Kidney (tissue), 14 donors: ENCODE measurements around the gene EGFLAM. TPM values are rescaled to one million over a fixed set of nuclear protein-coding genes. Genes with fewer than 3 reads are reported as not detected.

Experiments used
- DNase-seq, 5 donors: peaks; one replicate each; pipeline ENCODE4 v3.0.0-alpha.2; 2013 to 2020
- FAIRE-seq: peaks from 2 replicates; lab custom pipeline; 2012; peaks lifted over from hg19 to GRCh38; lab: Jason Lieb, UNC
- H3K27ac ChIP-seq, 2 donors: one replicate each; pipeline ENCODE4 v1.7.0; 2013; ENCODE audit warnings: low read depth in 2 of 2, low read length in 2 of 2, inconsistent platforms in 1 of 2
- H3K27me3 ChIP-seq: one replicate; pipeline ENCODE4 v1.7.1; 2013; ENCODE audit warnings: low read length, inconsistent platforms; ENCODE audit not compliant: control insufficient read depth, insufficient read depth
- H3K36me3 ChIP-seq, 3 donors: one replicate each; pipeline versions ENCODE4 v1.7.0 to v1.7.1; 2013; ENCODE audit warnings: low read length in 3 of 3, control low read depth in 1 of 3, inconsistent platforms in 1 of 3; ENCODE audit not compliant: insufficient read depth in 3 of 3, control insufficient read depth in 2 of 3
- H3K4me1 ChIP-seq, 3 donors: one replicate each; pipeline versions ENCODE4 v1.7.0 to v1.7.1; 2013; ENCODE audit warnings: low read length in 3 of 3, inconsistent platforms in 1 of 3, low read depth in 1 of 3; ENCODE audit not compliant: control insufficient read depth in 2 of 3, insufficient read depth in 2 of 3
- H3K4me3 ChIP-seq, 3 donors: one replicate each; pipeline versions ENCODE4 v1.7.0 to v1.8.1; 2013; ENCODE audit warnings: low read length in 3 of 3, control low read depth in 1 of 3, inconsistent platforms in 1 of 3
- H3K9ac ChIP-seq, 3 donors: one replicate each; pipeline versions ENCODE4 v1.7.0 to v1.7.1; 2013; ENCODE audit warnings: low read length in 3 of 3, control low read depth in 1 of 3, inconsistent platforms in 1 of 3
- H3K9me3 ChIP-seq, 3 donors: one replicate each; pipeline versions ENCODE4 v1.7.0 to v1.7.1; 2013; ENCODE audit warnings: low read length in 3 of 3, control low read depth in 1 of 3, inconsistent platforms in 1 of 3; ENCODE audit not compliant: control insufficient read depth in 2 of 3, insufficient read depth in 1 of 3
- CTCF ChIP-seq: IDR thresholded peaks from 3 replicates; pipeline ENCODE4 v1.5.1; 2012; ENCODE audit warnings: mild to moderate bottlenecking, moderate library complexity, borderline replicate concordance; ENCODE audit not compliant: insufficient read depth; ENCODE audit errors: extremely low read depth
- intact Hi-C: fragments of 100-400 bp; cut with DNase I; formaldehyde crosslinking; loops from one replicate; pipeline ENCODE4 v1.11.1; 2022
- polyA plus RNA-seq: library from polyadenylated mRNA; stranded (reverse); fragments of 350-450 nt; fragmentation: Illumina TruSeq; extraction: RNeasy Lipid Tissue Mini Kit (QIAGEN cat#74804); gene quantifications from one replicate; pipeline ENCODE4 v1.2.3, GENCODE V29; 2014; ENCODE audit warnings: low read depth, low replicate concordance; ENCODE audit not compliant: insufficient read depth
- total RNA-seq: library from RNA; stranded (reverse); fragmentation: NEBNext Ultra II Directional; extraction: Animal tissue kit (Norgen Biotek cat#: 25700); gene quantifications from one replicate; pipeline ENCODE4 v1.2.1, GENCODE V29; 2021
- donor health status: control.
- donor health status: control.
- donor health status: control.
- donor health status: control.
- donor health status: control.
- donor health status: DM: yes; HTN: yes; CAD: no.
- donor health status: Normal renal cell carcinoma (clear cell type).

EGFLAM gene
- total and polyA plus RNA-seq, 2 donors from 2014 or later, result 5.1 to 5.9 TPM

- DNase-seq (no peak), FAIRE-seq (no peak)
- no peak for TF ChIP-seq CTCF
- no peak overlapping the region for H3K4me3 ChIP-seq
- H3K36me3 ChIP-seq, result no peaks in the 10 kb centered on the region
- H3K9ac ChIP-seq, result no peak overlapping the region
- peaks cover 0 to 9% (median 0%) of the 10 kb centered on the region in 3 donors for H3K9me3 ChIP-seq
- no peak overlapping the region for H3K27ac ChIP-seq
- intact Hi-C loops, result no loop called here
- no peaks in the 10 kb centered on the region for H3K4me1 ChIP-seq
- H3K27me3 ChIP-seq, result no peaks in the 10 kb centered on the region
Measured at GRCh38 chr5:38299585-38299984, 41.2 kb downstream of the EGFLAM start.

GRCh38 chr5:38305148-38305547, 46.8 kb downstream of the EGFLAM start:
- FAIRE-seq (no peak), DNase-seq (no peak)
- no peaks in the 10 kb centered on the region for H3K27me3 ChIP-seq
- no peak for TF ChIP-seq CTCF
- H3K4me1 ChIP-seq, result no peaks in the 10 kb centered on the region
- H3K4me3 ChIP-seq, result no peak overlapping the region
- H3K9ac ChIP-seq, result no peak overlapping the region
- H3K9me3 ChIP-seq, result peaks cover 0 to 25% (median 2%) of the 10 kb centered on the region in 3 donors
- H3K27ac ChIP-seq, result no peak overlapping the region
- intact Hi-C loops, result no loop called here
- H3K36me3 ChIP-seq, result no peaks in the 10 kb centered on the region

- intact Hi-C loops, result no loop called here
- H3K27ac ChIP-seq, result no peak overlapping the region
- no peak for DNase-seq
- peaks cover 0 to 22% (median 2%) of the 10 kb centered on the region in 3 donors for H3K9me3 ChIP-seq
- no peak for FAIRE-seq
- H3K4me3 ChIP-seq, result no peak overlapping the region
- no peaks in the 10 kb centered on the region for H3K36me3 ChIP-seq
- H3K9ac ChIP-seq, result no peak overlapping the region
- no peak for TF ChIP-seq CTCF
- no peaks in the 10 kb centered on the region for H3K4me1 ChIP-seq
- no peaks in the 10 kb centered on the region for H3K27me3 ChIP-seq
Measured at GRCh38 chr5:38307845-38308244, 49.5 kb downstream of the EGFLAM start.
